T-helper 17 cell (primary cell): ENCODE data around the gene CACNB2. TPM values are rescaled to one million over a fixed set of nuclear protein-coding genes. Genes with fewer than 3 reads are reported as not detected.

Experiments used
- ATAC-seq: fragments of 150-1000 bp; cut with Tn5 transposase; 2 replicates; pipeline ENCODE4 v1.10.0; 2021; ENCODE audit warnings: mild to moderate bottlenecking, moderate library complexity
- DNase-seq, 3 donors: peaks; one replicate each; pipeline versions ENCODE4 v3.0.0 to v3.0.0-alpha.2; 2020 to 2021
- H3K9me3 ChIP-seq: one replicate; pipeline ENCODE4 v1.7.0; 2013; ENCODE audit warnings: low read length, mild to moderate bottlenecking; ENCODE audit not compliant: control insufficient read depth, poor library complexity, severe bottlenecking
- H3K27ac Mint-ChIP-seq: one replicate; pipeline ENCODE4 v1.8.0; 2022; ENCODE audit warnings: mild to moderate bottlenecking, moderate library complexity, mixed read lengths
- H3K27me3 Mint-ChIP-seq: one replicate; pipeline ENCODE4 v1.8.0; 2022; ENCODE audit warnings: mixed read lengths
- H3K36me3 Mint-ChIP-seq: one replicate; pipeline ENCODE4 v1.8.0; 2022; ENCODE audit warnings: low read depth, mixed read lengths
- H3K4me1 Mint-ChIP-seq: one replicate; pipeline ENCODE4 v1.8.0; 2022; ENCODE audit warnings: mild to moderate bottlenecking, mixed read lengths
- H3K4me3 Mint-ChIP-seq: one replicate; pipeline ENCODE4 v1.8.0; 2022; ENCODE audit warnings: mild to moderate bottlenecking, moderate library complexity, mixed read lengths
- total RNA-seq, 4 donors: library from RNA in 2 of 4; stranded (reverse) in 2 of 4; gene quantifications; one replicate each; pipeline ENCODE4 v1.2.3 and lab custom pipeline; 2022 to 2026

CACNB2 gene
- total RNA-seq, 2 donors from 2014 or later, result not detected

DNA sequence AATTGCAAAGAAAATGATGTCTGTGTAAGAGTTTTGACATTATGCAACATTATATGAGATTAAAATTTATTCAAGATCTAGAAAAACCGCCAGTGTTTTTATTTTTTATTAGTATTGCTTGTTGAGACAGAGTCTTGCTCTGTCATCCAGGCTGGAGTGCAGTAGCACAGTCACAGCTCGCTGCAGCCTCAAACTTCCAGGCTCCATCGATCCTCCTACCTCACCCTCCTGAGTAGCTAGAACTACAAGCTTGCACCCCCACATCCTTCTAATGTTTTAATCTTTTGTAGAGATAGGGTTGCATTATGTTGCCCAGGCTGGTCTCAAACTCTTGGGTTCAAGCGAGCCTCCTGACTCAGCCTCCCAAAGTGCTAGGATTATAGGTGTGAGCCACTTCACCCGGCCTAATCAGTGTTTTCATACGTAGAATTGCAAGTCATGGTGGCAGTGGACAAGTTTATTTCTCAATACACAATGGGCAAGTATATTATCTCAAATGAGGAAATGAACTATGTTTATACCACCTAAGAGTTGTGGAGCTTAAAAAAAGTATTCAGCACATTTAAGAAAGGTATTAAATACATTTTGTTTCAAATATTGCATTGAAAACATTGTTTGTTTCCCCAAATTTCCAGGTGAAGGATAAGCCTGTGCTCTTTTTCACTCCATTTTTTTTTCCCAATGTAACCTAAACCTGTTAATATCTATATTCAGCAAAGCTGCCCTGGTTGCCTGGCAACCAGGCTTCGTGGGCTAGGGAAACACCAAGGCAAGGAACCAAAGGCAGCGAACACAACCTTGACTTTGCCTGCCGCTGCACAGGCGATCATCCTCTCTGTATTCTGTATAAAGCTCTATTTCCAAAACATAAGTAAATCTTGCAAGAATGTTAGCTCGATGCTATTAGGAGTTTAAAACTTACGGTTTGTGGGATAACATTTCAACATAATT is 163.9 kb downstream of the CACNB2 start:
- Mint-ChIP-seq H3K36me3 (no peaks in the 10 kb centered on the region), H3K27me3 (no peaks in the 10 kb centered on the region), H3K4me3 (no peak overlapping the region), H3K27ac (no peak overlapping the region), H3K4me1 (no peaks in the 10 kb centered on the region)
- no peak for DNase-seq
- ATAC-seq, result no peak
- H3K9me3 ChIP-seq, result no peaks in the 10 kb centered on the region

DNA sequence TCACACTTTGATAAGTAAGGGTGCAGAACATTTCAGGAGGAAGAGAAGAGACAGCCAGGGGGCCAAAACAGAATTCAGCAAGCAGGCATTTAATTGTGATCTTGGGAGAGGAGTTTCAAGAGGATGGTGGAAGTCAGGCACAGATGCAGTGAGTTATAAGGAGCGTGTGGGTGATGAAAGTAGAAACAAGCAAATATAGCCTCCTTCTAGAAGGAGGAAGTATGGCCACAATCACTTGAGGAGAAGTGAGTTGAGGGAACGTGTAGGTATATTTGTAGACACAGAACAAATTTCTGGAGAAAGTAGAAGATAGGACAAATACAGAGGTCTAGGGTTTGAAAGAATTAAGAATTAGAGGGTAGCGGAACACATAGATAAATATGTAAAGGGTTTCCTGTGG is 165.8 kb downstream of the CACNB2 start:
- H3K27ac Mint-ChIP-seq, result no peak overlapping the region
- no peaks in the 10 kb centered on the region for H3K4me1 Mint-ChIP-seq
- no peak for DNase-seq
- no peak overlapping the region for H3K4me3 Mint-ChIP-seq
- no peaks in the 10 kb centered on the region for H3K36me3 Mint-ChIP-seq
- H3K27me3 Mint-ChIP-seq, result no peaks in the 10 kb centered on the region
- no peaks in the 10 kb centered on the region for H3K9me3 ChIP-seq
- ATAC-seq, result no peak

DNA sequence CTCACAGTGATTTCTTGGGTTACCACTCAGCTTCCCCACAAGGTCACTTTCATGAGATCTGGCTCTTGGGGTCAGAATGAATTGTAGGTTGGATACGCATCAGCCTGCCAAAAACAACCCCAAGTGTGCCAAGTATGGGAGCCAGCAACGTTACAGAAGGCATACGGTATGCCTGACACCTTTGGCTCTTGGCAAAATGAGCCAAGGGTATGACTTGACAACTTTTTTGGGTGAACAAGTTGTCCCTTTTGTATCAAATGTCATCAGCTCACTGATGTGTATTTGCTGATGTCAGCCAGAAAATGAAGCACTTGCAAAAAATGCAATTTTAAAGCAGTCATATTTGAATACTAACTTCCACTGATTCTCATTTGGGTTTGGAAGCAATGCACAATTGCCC is 168.4 kb downstream of the CACNB2 start:
- DNase-seq, result no peak
- Mint-ChIP-seq H3K27ac (no peak overlapping the region), H3K4me3 (no peak overlapping the region), H3K36me3 (no peaks in the 10 kb centered on the region), H3K4me1 (no peaks in the 10 kb centered on the region), H3K27me3 (no peaks in the 10 kb centered on the region)
- no peaks in the 10 kb centered on the region for H3K9me3 ChIP-seq
- ATAC-seq, result no peak

GRCh38 chr10:18310761-18311160 is 170.5 kb downstream of the CACNB2 start:
- no peak overlapping the region for H3K27ac Mint-ChIP-seq
- no peaks in the 10 kb centered on the region for H3K4me1 Mint-ChIP-seq
- ATAC-seq (no peak), DNase-seq (no peak)
- H3K9me3 ChIP-seq, result no peaks in the 10 kb centered on the region
- H3K27me3 Mint-ChIP-seq, result no peaks in the 10 kb centered on the region
- H3K36me3 Mint-ChIP-seq, result no peaks in the 10 kb centered on the region
- H3K4me3 Mint-ChIP-seq, result no peak overlapping the region

DNA sequence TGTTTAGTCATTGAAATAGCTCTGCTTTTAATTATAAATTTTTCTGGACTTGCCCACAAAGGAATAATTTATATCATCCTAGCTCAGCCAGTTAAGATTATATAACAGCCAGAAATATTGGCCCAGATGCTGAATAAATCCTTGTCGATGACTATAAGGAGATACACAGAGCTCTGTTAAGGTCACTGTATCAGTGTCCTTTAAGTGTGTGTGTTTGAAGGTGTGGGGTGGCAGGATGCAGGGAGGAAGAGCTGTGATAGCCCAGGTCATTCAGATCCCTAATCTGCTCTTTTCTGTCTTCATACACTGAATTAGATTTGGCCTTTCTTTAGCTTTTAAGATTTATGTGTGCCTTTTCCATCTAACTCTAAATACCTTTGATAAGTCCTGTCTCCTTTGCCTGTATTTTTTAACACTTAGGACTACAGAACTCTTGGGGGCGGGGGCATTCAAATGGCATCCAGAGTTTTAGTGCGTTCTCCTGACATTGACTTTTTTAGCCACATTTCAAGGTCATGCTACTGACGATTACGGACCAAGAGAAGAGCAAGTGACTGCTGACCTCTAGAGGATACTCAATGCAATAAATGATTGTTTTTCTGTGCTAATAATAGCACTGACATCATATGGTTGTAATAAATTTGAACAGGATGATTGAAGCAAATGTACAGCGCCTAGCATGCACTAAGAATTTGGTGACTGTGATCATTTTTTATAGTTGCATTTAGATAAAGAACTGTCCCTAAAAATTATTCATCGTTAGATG is 172.3 kb downstream of the CACNB2 start:
- Mint-ChIP-seq H3K4me3 (no peak overlapping the region), H3K27ac (no peak overlapping the region), H3K4me1 (no peaks in the 10 kb centered on the region), H3K36me3 (no peaks in the 10 kb centered on the region), H3K27me3 (peaks cover 10% of the 10 kb centered on the region)
- DNase-seq, result no peak
- no peaks in the 10 kb centered on the region for H3K9me3 ChIP-seq
- peak; percentile 33 for ATAC-seq

DNA sequence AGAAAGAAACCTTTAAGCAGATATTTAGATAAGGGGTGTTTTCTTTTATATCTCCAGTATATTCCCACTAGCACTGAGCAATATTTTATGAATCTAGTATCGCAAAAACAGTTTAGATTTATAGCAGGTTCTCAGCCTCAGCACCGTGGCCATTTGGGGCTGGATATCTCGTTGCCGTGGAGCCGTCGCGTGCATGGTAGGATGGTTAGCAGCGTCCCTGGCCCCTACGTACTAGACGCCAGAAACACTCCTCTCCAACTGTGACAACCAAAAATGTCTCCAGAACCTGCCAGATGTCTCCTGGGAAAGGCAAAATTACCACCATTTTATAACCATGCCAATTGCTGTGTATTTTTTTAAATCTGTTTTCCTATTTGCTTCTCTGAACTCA is 172.9 kb downstream of the CACNB2 start:
- no peak overlapping the region for H3K27ac Mint-ChIP-seq
- H3K4me3 Mint-ChIP-seq, result no peak overlapping the region
- H3K27me3 Mint-ChIP-seq, result peaks cover 10% of the 10 kb centered on the region
- ATAC-seq (no peak), DNase-seq (no peak)
- H3K36me3 Mint-ChIP-seq, result no peaks in the 10 kb centered on the region
- no peaks in the 10 kb centered on the region for H3K9me3 ChIP-seq
- H3K4me1 Mint-ChIP-seq, result no peaks in the 10 kb centered on the region

DNA sequence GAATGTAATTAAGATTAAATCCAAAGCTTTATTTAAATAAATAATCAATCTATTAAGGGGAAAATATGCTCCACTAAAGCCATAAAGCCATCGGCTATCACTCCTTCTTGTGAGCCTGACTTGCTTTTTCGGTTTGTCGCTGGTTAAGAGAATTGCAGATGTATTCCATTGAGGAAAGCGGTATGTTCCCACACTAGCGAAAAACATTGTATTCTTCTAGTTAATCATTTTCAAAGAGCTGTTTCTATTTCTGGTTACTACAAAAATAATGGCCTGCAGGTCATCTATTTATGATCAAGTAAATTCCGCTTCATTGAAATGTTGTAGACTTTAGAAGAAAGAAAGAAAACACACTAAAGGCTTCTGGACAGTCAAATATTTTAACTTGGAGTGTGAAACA is 173.4 kb downstream of the CACNB2 start:
- Mint-ChIP-seq H3K36me3 (no peaks in the 10 kb centered on the region), H3K27ac (no peak overlapping the region), H3K4me1 (no peaks in the 10 kb centered on the region), H3K4me3 (no peak overlapping the region), H3K27me3 (peaks cover 10% of the 10 kb centered on the region)
- ATAC-seq, result no peak
- DNase-seq, result no peak
- H3K9me3 ChIP-seq, result no peaks in the 10 kb centered on the region

GRCh38 chr10:18319628-18320027 is 179.4 kb downstream of the CACNB2 start:
- no peak overlapping the region for H3K27ac Mint-ChIP-seq
- no peak overlapping the region for H3K4me3 Mint-ChIP-seq

DNA sequence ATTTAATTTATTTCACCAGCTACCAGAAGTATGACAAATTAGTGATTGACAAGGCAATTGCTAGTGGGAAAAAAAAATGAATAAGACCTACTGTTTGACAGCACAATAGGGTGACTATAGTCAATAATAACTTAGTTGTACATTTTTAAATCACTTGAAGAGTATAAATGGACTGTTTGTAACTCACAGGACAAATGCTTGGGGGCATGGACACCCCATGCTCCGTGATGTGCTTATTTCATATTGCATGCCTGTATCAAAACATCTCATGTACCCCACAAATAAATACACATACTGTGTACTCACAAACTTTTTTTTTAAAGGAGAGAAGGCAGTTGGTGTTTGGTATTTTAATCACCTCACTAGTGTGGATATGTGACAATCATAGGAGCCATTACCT is 181.1 kb downstream of the CACNB2 start:
- H3K9me3 ChIP-seq, result no peaks in the 10 kb centered on the region
- Mint-ChIP-seq H3K4me1 (no peaks in the 10 kb centered on the region), H3K27ac (no peak overlapping the region), H3K27me3 (peaks cover 9% of the 10 kb centered on the region), H3K4me3 (no peak overlapping the region), H3K36me3 (no peaks in the 10 kb centered on the region)
- DNase-seq, result no peak
- ATAC-seq, result no peak

More at GRCh38 chr10:18319628-18320027, 179.4 kb downstream of the CACNB2 start:
- no peaks in the 10 kb centered on the region for H3K4me1 Mint-ChIP-seq
- no peaks in the 10 kb centered on the region for H3K9me3 ChIP-seq
- ATAC-seq, result no peak
- H3K27me3 Mint-ChIP-seq, result peaks cover 10% of the 10 kb centered on the region
- DNase-seq, result no peak
- no peaks in the 10 kb centered on the region for H3K36me3 Mint-ChIP-seq

DNA sequence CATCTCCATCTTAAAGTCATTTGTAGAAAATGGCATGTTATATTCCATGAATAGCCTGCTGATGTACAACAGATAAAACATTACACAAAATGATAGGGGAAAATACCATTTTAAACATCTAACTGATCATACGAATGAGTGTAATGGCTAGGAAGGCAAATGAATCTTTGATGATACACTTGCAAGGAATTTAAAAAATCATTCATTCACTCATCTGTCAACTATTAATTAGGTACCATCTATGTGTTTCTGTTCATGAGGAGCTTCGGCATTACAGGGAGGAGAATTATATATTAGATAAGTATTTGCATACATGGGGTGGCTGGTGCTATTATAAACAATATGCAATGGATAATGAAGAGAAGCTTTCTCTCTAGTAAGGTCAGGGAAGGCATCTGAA is 183.7 kb downstream of the CACNB2 start:
- Mint-ChIP-seq H3K4me1 (no peaks in the 10 kb centered on the region), H3K27me3 (peaks cover 5% of the 10 kb centered on the region), H3K27ac (no peak overlapping the region), H3K4me3 (no peak overlapping the region), H3K36me3 (no peaks in the 10 kb centered on the region)
- ATAC-seq (no peak), DNase-seq (no peak)
- no peaks in the 10 kb centered on the region for H3K9me3 ChIP-seq

GRCh38 chr10:18325410-18325809 is 185.2 kb downstream of the CACNB2 start:
- H3K4me1 Mint-ChIP-seq, result no peaks in the 10 kb centered on the region

GRCh38 chr10:18325889-18326531 is 185.8 kb downstream of the CACNB2 start:
- no peaks in the 10 kb centered on the region for H3K9me3 ChIP-seq
- H3K27me3 Mint-ChIP-seq, result peaks cover 5% of the 10 kb centered on the region
- H3K27ac Mint-ChIP-seq, result no peak overlapping the region
- no peaks in the 10 kb centered on the region for H3K4me1 Mint-ChIP-seq
- H3K36me3 Mint-ChIP-seq, result no peaks in the 10 kb centered on the region
- no peak overlapping the region for H3K4me3 Mint-ChIP-seq
- ATAC-seq, result no peak
- no peak for DNase-seq

More at GRCh38 chr10:18325410-18325809, 185.2 kb downstream of the CACNB2 start:
- DNase-seq (no peak), ATAC-seq (no peak)
- Mint-ChIP-seq H3K27ac (no peak overlapping the region), H3K36me3 (no peaks in the 10 kb centered on the region), H3K27me3 (peaks cover 5% of the 10 kb centered on the region), H3K4me3 (no peak overlapping the region)
- no peaks in the 10 kb centered on the region for H3K9me3 ChIP-seq

DNA sequence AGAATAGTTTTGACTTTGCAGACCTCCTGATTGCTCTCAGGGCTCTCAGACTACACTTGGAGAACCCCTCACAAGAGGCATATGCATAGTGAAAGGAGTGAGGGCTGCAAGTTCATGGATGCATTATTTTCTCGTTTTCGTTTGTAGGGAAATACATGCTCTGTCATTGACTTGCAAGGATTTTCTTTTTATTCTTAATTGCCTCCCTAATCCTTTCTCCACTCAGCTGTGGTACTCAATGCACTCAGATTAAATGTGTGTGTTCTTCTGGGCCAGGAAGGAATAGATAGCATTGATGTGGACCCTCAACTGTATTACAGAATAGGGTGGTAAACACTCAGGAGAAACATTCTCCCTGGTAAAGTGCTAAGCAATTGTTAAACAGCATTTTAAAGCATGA is 188.7 kb downstream of the CACNB2 start:
- no peak for ATAC-seq
- Mint-ChIP-seq H3K4me1 (no peaks in the 10 kb centered on the region), H3K4me3 (no peak overlapping the region), H3K36me3 (no peaks in the 10 kb centered on the region), H3K27ac (no peak overlapping the region), H3K27me3 (peaks cover 5% of the 10 kb centered on the region)
- H3K9me3 ChIP-seq, result no peaks in the 10 kb centered on the region
- DNase-seq, result no peak
